HG03175 (cell line): Measurements from ENCODE around the gene IL4I1.
"Not testable (repeated sequence)": the region's sequence is repeated elsewhere in the genome, so short reads cannot be mapped to it uniquely, and the experiment has no call there.

Experiments used
- ATAC-seq: cut with Tn5 transposase; IDR thresholded peaks from one replicate; pipeline ENCODE4 v1.9.1; 2021; ENCODE audit warnings: mild to moderate bottlenecking, moderate library complexity; ENCODE audit not compliant: unreplicated experiment

IL4I1 gene, protein sequence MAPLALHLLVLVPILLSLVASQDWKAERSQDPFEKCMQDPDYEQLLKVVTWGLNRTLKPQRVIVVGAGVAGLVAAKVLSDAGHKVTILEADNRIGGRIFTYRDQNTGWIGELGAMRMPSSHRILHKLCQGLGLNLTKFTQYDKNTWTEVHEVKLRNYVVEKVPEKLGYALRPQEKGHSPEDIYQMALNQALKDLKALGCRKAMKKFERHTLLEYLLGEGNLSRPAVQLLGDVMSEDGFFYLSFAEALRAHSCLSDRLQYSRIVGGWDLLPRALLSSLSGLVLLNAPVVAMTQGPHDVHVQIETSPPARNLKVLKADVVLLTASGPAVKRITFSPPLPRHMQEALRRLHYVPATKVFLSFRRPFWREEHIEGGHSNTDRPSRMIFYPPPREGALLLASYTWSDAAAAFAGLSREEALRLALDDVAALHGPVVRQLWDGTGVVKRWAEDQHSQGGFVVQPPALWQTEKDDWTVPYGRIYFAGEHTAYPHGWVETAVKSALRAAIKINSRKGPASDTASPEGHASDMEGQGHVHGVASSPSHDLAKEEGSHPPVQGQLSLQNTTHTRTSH

DNA sequence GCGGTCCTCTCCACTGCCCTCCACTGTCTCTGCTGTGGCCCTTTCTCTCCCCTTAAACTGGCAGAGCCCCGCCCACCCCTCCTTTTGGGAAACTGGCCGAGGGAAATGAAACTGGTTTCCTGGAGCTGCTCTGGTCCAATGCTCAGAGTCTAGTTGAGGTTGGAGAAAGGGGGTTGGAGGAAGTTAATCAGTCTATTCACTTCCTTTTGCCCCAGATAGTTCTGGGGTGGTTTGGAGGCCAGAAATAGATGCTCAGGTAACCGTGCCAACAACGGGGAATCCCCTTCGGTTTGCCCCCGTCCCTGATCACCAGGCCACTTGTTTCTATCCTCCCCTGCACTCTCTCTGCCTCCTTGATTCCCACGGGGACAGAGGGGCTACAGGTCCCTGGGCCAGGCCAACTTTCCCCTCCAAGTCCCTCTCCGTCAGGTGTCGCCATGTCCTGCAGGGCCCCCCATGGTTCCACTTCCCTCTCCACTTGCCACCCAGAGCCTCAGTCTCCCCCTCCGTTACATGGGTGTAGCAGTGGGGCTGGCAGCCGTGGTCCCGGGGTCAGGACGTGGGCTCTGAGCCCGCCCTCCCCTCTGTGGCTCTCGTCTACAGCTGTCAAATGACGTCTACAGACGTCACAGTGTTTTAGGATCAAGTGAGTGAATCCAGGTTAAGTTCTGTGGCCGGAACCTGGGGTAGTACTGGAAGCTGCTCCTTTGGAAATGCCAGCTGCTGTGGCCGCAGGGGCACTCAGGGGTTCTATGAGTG is at the start of gene IL4I1:
TSS of gene IL4I1 (minus strand) at position 25 of the 759 bp plus-strand sequence. CDS start 727 bp downstream, outside the sequence.
- ATAC-seq = peak; percentile 69

GRCh38 chr19:49946415-49946814 is 49.7 kb upstream of the IL4I1 start:
- ATAC-seq = no peak

- not testable (repeated sequence) for ATAC-seq
Observed at GRCh38 chr19:49944567-49944966, 47.9 kb upstream of the IL4I1 start.

DNA sequence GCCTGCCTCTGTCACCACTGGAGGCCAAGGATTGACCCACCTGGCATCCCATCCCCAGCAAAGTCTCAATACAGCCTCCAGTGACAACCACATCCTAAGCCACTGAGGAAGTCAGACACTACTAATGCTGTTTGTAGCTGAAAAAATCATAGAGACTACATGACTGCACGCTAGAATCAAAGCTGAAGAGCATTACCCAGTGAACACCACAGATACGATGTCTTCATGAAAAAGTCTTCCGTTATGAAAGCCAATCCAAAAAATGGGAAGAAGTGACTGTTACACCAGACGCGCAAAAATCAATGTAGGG is 43.8 kb upstream of the IL4I1 start:
- no peak for ATAC-seq

DNA sequence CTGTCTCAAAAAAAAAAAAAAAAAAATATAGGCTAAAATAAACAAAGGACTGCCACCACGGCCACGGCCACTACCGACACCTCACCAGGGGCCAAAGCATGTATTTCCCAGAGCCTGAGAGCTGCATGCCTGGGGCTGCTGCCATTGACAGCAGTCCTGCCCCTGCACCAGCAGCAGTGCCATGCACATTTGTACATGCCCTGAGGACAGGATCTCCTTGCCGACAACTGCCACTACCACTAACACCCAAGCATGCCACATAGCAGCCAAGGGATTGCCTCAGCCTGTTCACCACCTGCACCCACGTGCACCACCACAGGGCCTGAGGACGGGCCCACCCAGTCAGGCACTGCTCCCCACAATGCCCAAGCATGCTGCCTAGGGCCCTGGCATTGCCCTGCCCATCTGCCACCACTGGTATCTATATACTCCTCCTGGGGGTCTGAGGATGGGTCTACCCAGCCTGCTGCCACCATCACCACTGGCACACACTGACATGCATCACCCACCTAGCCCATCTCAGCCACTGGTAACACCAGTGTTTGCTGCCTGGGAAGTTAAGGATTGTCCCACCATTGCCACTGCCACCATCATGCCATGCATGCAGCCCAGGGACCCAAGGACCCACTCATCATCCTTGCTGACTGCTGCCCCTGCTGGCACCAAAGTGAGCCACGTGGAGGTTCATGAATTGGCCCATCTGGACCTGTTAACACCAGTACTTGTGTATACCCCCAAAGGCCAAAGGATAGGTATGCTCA is 43.2 kb upstream of the IL4I1 start:
- no peak for ATAC-seq

DNA sequence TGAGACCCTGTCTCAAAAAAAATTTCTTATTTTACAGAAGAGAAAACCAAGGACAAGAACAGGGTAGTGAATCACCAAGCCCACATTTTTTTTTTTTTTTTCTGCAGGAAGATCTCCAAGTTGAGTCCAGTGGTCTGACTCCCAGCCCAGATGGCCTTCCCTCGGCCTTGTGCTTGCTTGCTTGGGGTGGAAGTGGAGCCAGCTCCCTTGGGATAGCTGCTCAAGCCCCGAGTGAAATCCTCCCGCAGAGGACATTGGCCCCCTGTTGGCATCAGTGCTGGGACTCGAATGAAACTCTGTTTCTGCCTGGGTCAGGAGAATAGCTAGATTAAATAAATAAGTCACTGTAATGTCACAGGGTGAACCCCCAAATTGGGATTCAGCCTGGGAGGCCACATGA is 42.0 kb upstream of the IL4I1 start:
- no peak for ATAC-seq

GRCh38 chr19:49937750-49938381 is 41.2 kb upstream of the IL4I1 start:
- no peak for ATAC-seq

DNA sequence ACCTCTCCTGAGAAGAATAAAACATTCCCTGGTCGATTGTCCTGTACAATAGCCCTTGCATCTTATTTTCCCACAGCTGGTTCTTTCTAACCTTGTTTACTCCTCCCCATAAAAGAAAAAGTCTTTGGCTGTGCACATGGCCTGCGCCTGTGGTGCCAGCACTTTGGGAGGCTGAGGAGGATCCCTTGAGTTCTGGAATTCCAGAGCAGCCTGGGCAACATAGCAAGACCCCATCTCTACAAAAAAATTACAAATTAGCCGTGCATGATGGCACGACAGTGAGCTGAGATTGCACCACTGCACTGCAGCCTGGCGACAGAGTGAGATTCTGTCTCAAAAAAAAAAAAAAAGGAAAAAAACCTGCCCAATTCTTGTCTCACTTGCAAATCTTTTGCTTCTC is 39.9 kb upstream of the IL4I1 start:
- ATAC-seq = no peak

GRCh38 chr19:49933643-49934042 is 37.0 kb upstream of the IL4I1 start:
- no peak for ATAC-seq

DNA sequence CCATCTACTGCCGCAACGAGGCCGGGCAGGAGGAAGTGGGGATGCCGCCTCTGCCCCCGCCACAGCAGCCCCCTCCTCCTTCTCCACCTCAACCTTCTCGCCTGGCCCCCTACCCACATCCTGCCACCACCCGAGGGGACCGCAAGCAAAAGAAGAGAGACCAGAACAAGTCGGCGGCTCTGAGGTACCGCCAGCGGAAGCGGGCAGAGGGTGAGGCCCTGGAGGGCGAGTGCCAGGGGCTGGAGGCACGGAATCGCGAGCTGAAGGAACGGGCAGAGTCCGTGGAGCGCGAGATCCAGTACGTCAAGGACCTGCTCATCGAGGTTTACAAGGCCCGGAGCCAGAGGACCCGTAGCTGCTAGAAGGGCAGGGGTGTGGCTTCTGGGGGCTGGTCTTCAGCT is 36.0 kb upstream of the IL4I1 start:
- no peak for ATAC-seq

- ATAC-seq = no peak
Observed at GRCh38 chr19:49932041-49932451, 35.4 kb upstream of the IL4I1 start.

DNA sequence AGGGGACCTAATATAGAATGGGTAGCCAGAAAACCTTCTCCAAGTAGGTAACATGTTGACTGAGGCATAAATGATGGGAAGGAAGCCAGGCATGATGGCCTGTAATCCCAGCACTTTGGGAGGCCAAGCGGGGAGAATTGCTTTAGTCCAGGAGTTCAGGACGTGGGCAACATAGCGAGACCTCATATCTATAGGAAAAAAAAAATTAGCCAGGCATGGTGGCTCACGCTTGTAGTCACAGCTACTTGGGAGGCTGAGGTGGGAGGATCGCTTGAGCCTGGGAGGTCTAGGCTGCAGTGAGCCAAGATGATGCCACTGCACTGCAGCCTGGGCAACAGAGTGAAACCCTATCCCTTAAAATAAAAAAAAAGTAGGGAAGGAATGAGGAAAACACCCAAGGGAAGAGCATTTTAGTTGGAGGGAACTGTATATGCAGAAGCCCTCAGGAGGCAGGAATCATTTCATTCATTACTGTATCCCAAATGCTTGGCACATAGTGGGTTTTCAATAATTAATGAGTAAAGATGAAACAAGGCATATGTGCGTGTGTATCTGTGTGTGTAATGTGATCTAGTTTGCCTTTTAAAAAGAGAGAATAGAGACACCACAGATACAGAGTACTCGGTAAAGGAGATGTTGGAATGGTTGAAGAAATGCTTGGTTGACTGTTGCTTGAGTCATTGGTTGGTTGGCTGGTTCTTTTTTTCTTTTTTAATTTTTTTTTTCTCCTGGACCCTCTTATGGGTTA is 34.8 kb upstream of the IL4I1 start:
- ATAC-seq = no peak

- no peak for ATAC-seq
Observed at GRCh38 chr19:49930483-49931011, 33.9 kb upstream of the IL4I1 start.

GRCh38 chr19:49929611-49930482 is 33.2 kb upstream of the IL4I1 start:
- peak; percentile 79 for ATAC-seq

DNA sequence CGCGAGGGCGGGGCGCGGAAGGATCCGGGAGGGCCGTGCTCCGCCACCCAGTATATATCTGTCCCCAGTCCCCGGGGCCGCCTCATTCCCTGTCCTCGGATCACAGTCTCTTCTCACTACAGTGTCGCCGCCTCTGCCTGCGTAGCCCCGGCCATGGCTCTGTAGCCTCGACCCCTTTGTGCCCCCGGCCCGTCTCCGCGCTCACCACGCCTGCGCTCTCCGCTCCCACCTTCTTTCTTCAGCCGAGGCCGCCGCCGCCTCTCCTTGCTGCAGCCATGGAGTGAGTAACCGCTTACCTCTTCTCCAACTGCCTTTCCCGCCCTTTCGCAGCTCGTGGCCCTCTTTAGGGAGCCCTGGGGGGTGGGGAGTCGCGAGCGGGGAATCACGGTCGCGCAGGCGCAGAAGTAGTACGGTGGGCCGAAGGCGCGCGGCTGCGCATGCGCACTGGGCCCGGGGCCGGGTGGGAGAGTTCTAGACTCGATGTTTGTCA is 32.5 kb upstream of the IL4I1 start, which contains the start of the genes ATF5 and NUP62:
TSS of gene ATF5 (plus strand) at position 85 of the 490 bp plus-strand sequence. CDS start 1,646 bp downstream, outside the sequence.
TSS of gene NUP62 (minus strand) at position 384 of the 490 bp plus-strand sequence. CDS start 19,697 bp downstream, outside the sequence.
- peak; percentile 66 for ATAC-seq

- no peak for ATAC-seq
Observed at GRCh38 chr19:49927526-49928264, 31.0 kb upstream of the IL4I1 start.

- no peak for ATAC-seq
Observed at GRCh38 chr19:49926515-49926914, 29.8 kb upstream of the IL4I1 start.

DNA sequence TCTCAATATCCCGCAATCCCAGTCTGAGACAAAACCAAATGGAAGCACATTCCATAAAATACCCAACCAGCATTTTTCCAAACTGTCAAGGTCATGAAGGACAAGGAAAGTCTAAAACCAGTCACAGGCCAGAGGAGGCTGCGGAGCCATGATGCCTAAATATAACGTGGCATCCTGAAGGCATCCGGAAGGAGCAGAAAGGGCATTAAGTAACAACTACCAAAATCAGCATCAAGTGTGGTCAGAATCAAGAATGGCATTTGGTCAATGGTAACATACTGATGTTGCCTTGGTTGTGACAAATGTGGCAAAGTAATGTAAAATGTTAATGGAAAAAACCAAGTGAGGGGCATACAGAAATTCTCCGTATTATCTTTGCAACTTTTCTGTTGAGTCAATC is 28.8 kb upstream of the IL4I1 start:
- ATAC-seq = no peak
